HL-60 (cell line): ENCODE data around the gene ZMYM2.

Experiments
- DNase-seq, 2 experiments: peaks; one replicate each; pipeline ENCODE4 v3.0.0-alpha.2; 2010 to 2020; ENCODE audit warnings: low read depth in 1 of 2, low spot score in 1 of 2
- H3K27ac ChIP-seq: fragments of 250-450 bp; sonication (Bioruptor Pico); replicated peaks from 2 replicates; pipeline ENCODE4 v1.5.1; 2020; ENCODE audit warnings: mild to moderate bottlenecking, moderate library complexity
- H3K27me3 ChIP-seq: fragments of 250-450 bp; sonication (Bioruptor Pico); 2 replicates; pipeline ENCODE4 v1.5.1; 2021; ENCODE audit warnings: mild to moderate bottlenecking, moderate library complexity; ENCODE audit not compliant: insufficient read depth, poor library complexity, severe bottlenecking
- H3K4me3 ChIP-seq: replicated peaks from 2 replicates; pipeline ENCODE4 v1.5.1; 2011; ENCODE audit warnings: mild to moderate bottlenecking, control low read depth, low read length; ENCODE audit not compliant: insufficient read depth
- CTCF ChIP-seq: IDR thresholded peaks from one replicate; pipeline ENCODE4 v1.5.1; 2011; ENCODE audit warnings: low read length, control low read depth, inconsistent platforms; ENCODE audit not compliant: insufficient read depth
- GABPA ChIP-seq: IDR thresholded peaks from 2 replicates; pipeline ENCODE4 v1.6.1; 2012; ENCODE audit warnings: low read depth
- POLR2AphosphoS5 ChIP-seq: IDR thresholded peaks from 2 replicates; pipeline ENCODE4 v1.6.1; 2012; ENCODE audit warnings: low read depth
- SPI1 ChIP-seq: IDR thresholded peaks from 2 replicates; pipeline ENCODE4 v1.6.1; 2012; ENCODE audit warnings: low read depth, mild to moderate bottlenecking, borderline replicate concordance
- TF ChIP-seq, protein P1 (sequence below): IDR thresholded peaks from 2 replicates; pipeline ENCODE4 v1.6.1; 2012; ENCODE audit warnings: low read depth; ENCODE audit not compliant: insufficient replicate concordance

Gene ZMYM2

GRCh38 chr13:20015763-20016162 is 57.2 kb downstream of the ZMYM2 start:
- Histone ChIP-seq H3K27me3 (no peaks in the 10 kb centered on the region), H3K4me3 (no peak overlapping the region), H3K27ac (no peak overlapping the region)
- no peak for DNase-seq
- TF ChIP-seq CTCF (no peak), POLR2AphosphoS5 (no peak), GABPA (no peak), SPI1 (no peak)
- TF ChIP-seq, protein P1, sequence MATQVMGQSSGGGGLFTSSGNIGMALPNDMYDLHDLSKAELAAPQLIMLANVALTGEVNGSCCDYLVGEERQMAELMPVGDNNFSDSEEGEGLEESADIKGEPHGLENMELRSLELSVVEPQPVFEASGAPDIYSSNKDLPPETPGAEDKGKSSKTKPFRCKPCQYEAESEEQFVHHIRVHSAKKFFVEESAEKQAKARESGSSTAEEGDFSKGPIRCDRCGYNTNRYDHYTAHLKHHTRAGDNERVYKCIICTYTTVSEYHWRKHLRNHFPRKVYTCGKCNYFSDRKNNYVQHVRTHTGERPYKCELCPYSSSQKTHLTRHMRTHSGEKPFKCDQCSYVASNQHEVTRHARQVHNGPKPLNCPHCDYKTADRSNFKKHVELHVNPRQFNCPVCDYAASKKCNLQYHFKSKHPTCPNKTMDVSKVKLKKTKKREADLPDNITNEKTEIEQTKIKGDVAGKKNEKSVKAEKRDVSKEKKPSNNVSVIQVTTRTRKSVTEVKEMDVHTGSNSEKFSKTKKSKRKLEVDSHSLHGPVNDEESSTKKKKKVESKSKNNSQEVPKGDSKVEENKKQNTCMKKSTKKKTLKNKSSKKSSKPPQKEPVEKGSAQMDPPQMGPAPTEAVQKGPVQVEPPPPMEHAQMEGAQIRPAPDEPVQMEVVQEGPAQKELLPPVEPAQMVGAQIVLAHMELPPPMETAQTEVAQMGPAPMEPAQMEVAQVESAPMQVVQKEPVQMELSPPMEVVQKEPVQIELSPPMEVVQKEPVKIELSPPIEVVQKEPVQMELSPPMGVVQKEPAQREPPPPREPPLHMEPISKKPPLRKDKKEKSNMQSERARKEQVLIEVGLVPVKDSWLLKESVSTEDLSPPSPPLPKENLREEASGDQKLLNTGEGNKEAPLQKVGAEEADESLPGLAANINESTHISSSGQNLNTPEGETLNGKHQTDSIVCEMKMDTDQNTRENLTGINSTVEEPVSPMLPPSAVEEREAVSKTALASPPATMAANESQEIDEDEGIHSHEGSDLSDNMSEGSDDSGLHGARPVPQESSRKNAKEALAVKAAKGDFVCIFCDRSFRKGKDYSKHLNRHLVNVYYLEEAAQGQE = no peak

- no peaks in the 10 kb centered on the region for H3K27me3 ChIP-seq
- no peak overlapping the region for H3K27ac ChIP-seq
- no peak overlapping the region for H3K4me3 ChIP-seq
- TF ChIP-seq, protein P1 = no peak
- DNase-seq = no peak
Observed at GRCh38 chr13:20016649-20017364, 58.3 kb downstream of the ZMYM2 start.

DNA sequence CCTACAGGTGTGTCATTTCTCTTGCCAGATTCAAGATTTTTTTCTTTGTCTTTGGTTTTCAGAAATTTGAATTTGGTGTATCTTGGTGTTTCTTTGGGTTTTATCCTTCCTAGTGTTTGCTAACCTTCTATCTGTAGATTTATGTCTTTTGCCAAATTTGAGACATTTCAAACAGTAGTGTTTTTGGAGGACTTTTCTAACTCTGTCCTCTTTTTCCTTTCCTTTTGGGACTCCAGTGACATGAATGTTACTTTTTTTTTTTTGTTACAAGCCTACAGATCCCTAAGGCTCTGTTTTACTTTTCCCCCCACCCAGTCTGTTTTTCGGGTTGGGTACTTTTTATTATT is 58.8 kb downstream of the ZMYM2 start:
- no peak overlapping the region for H3K4me3 ChIP-seq
- no peak for TF ChIP-seq SPI1
- TF ChIP-seq, protein P1 = no peak
- no peak for TF ChIP-seq GABPA
- no peak for TF ChIP-seq POLR2AphosphoS5
- TF ChIP-seq CTCF = no peak
- no peaks in the 10 kb centered on the region for H3K27me3 ChIP-seq
- no peak overlapping the region for H3K27ac ChIP-seq
- DNase-seq = no peak
